Measurements from ENCODE around the gene ZNF77.
"Not testable (repeated sequence)": the region's sequence is repeated elsewhere in the genome, so short reads cannot be mapped to it uniquely, and the experiment has no call there.

Gene ZNF77

DNA sequence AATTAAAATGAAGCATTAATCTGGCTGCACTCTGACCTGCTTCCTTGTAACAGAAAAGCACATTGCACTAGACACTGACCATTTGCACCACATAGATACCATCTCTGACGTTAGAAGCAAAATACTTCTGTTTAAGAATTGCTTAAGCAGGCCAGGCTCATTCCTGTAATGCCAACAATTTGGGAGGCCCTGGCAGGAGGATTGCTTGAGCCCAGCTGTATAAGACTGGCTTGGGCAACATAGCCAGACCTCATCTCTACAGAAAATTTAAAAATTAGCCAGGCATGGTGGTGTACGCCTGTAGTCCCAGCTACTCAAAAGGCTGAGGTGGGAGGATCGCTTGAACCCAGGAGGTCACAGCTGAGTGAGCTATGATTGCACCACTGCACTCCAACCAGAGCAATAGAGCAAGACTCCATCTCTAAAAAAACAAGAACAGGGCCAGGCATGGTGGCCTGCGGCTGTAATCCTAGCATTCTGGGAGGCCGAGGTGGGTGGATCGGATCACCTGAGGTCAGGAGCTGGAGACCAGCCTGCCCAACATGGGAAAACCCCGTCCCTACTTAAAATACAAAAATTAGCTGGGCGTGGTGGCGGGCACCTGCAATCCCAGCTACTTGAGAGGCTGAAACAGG lies 25.5 kb upstream of the ZNF77 start:
- DNase-seq (ENCODE audit: low read depth in 1 of 2, low spot score in 1 of 2): no peak

GRCh38 chr19:2969104-2969504 lies 24.3 kb upstream of the ZNF77 start:
- no peak for DNase-seq (ENCODE audit: low read depth in 1 of 2, low spot score in 1 of 2)

DNA sequence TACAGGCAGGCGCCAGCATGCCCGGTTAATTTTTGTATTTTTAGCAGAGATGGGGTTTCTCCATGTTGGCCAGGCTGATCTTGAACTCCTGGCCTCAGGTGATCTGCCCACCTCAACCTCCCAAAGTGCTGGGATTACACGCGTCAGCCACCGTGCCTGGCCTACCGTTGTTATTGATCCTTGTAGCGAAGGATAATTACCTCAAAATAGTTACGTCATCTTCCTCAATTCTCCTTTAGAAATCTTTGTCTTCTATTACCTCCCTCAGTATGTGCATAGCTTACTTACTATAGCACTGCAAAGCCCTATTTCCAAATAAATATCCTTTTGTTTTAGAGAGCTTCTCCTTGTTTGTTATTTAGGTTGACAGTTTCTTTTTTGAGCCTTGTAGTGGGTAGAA lies 23.2 kb upstream of the ZNF77 start:
- no peak for DNase-seq (ENCODE audit: low read depth in 1 of 2, low spot score in 1 of 2)

GRCh38 chr19:2964874-2965273 lies 20.1 kb upstream of the ZNF77 start:
- DNase-seq (ENCODE audit: low read depth in 1 of 2, low spot score in 1 of 2): no peak

- not testable (repeated sequence) for DNase-seq (ENCODE audit: low read depth in 1 of 2, low spot score in 1 of 2)
These were observed 18.9 kb upstream of the ZNF77 start for GRCh38 chr19:2963631-2964030.

DNA sequence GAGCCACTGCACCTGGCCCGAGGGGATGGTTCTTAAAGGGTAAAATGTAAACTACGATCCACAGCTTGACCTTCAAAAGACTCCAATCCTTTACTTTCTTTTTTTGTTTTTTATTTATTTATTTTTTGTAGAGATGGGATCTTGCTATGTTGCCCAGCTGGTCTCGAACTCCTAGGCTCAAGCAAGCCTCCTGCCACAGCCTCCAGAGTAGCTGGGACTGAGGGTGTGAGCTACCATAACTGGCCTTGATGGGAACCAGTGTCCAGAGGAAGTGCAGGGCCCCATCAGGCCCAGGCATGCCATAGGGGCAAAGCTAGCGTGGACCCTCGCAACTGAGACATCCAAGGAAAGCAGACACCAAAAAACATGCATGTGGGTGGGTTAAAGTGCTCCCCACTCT lies 18.4 kb upstream of the ZNF77 start:
- DNase-seq (ENCODE audit: low read depth in 1 of 2, low spot score in 1 of 2): no peak

- DNase-seq (ENCODE audit: low read depth in 1 of 2, low spot score in 1 of 2): peak in 1 of 2 donors; percentile 70
These were observed 17.4 kb upstream of the ZNF77 start for GRCh38 chr19:2962018-2962670.

DNA sequence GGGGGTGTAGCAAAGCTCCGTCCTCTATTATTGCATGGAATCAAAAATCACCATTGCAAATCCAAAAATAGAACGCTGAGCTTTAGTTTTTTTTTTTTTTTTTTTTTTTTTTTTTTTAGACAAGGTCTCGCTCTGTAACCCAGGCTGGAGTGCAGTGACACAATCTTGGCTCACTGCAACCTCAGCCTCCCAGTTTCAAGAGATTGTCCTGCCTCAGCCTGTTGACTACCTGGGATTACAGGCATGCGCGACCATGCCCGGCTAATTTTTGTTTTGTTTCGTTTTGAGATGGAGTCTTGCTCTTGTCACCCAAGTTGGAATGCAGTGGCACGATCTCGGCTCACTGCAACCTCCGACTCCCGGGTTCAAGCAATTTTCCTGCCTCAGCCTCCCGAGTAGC lies 15.3 kb upstream of the ZNF77 start:
- DNase-seq (ENCODE audit: low read depth in 1 of 2, low spot score in 1 of 2): no peak

GRCh38 chr19:2957160-2957559 lies 12.4 kb upstream of the ZNF77 start:
- no peak for DNase-seq (ENCODE audit: low read depth in 1 of 2, low spot score in 1 of 2)

DNA sequence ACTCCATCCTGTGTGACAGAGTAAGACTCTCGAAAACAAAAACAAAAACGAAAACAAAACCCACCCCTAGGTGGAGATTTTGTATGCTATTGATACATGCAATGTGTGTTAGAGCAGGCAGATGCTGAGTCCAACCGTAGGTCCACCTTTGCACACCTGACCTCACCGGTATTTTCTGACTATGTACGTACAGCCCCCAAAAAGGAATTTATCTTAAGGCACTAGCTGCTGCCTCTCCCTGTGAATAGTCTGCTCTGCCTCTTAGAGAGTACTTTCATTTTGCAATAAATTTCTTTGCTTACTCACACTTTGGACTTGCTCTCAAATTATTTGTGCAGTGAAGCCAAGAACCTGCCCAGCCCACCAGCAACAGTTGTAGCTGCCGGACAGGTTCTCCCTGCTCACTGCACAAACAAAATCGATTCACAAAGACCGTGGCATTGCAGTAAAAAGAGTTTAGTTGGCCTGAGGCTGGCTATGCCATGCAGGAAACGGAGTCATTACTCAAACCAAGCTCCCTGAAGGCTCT lies 8.2 kb upstream of the ZNF77 start:
- no peak for DNase-seq (ENCODE audit: low read depth in 1 of 2, low spot score in 1 of 2)

DNA sequence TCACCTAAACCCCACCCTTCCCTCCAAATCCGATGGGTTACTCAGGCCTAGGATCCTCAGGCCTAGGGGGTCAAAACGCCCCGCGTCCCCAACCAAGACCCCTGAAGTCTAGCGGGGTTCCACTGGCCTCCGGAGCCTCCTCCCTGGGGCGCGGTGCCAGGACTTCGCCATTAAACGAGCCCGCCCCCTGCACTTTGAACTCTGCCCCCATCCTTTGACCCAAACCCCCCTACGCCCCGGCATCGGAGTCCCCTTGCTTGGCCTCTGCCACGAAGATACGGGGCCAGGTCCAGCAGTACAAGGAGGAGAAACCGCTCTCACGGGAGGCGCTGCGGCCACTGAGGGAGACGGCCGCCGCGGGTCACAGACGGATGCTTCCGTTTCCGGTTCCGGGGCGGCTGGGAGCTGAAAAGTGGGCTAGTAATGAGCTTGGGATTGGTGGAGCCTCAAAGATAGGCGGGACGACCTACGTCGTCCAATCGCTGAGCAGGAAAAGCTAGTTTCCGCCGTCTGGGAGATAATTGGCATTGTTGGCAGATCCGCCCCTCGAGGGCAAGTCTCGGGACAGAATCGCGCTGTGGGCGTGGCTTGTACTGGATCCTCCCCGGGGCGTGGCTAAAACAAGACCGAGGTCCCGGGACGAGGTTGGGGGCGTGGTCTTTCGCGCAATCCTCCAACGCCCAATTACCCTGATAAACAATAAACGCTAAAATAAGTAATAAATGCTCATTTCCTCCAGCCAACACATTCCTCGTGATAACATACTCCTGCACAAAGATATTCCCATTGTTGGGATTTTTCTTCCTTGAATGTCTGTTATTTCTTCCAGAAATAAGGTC lies 5.7 kb upstream of the ZNF77 start:
- DNase-seq (ENCODE audit: low read depth in 1 of 2, low spot score in 1 of 2): peak; percentile 100

- no peak for DNase-seq (ENCODE audit: low read depth in 1 of 2, low spot score in 1 of 2)
These were observed 5.1 kb upstream of the ZNF77 start for GRCh38 chr19:2949939-2950285.

DNA sequence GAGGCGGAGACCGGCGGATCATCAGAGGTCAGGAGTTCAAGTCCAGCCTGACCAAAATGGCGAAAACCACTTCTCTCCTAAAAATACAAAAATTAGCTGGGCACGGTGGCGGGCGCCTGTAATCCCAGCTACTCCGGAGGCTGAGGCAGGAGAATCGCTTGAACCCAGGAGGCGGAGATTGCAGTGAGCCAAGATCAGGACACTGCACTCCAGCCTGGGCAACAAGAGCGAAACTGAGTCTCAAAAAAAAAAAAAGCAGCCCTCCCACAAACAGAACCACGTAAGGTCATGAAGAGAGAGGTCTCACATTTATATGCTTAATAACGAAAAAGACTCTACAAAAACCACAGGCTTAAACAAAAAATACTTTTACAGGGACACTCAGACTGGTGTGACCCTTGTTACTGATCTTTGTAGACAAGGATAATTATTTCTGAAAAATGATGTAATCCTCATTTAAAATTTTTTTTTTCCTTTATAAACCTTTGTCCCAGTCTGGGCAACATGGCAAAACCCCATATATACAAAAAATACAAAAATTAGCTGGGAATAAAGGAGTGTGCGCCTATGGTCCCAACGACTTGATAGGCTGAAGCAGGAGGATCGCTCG lies 909 bp upstream of the ZNF77 start:
- no peak for DNase-seq (ENCODE audit: low read depth in 1 of 2, low spot score in 1 of 2)

DNA sequence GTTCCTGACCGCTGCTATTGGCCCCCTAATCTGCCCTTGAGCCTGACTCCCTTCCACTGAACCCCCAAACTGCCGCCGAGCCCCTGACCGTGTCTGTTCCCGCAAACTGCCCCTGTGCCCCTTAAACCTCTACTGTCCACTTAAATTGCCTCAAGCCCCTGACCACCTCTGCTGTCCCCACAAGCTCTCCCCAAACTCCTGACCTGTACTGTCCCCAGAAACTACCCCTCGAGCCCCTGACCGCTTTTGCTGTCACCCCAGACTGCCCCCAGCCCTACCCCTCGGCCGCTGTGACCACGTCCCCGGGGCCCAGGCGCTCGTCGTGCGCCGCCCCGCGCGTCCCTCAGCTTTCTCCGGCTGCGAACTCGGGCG lies 382 bp downstream of the ZNF77 start:
- no peak for DNase-seq (ENCODE audit: low read depth in 1 of 2, low spot score in 1 of 2)

DNA sequence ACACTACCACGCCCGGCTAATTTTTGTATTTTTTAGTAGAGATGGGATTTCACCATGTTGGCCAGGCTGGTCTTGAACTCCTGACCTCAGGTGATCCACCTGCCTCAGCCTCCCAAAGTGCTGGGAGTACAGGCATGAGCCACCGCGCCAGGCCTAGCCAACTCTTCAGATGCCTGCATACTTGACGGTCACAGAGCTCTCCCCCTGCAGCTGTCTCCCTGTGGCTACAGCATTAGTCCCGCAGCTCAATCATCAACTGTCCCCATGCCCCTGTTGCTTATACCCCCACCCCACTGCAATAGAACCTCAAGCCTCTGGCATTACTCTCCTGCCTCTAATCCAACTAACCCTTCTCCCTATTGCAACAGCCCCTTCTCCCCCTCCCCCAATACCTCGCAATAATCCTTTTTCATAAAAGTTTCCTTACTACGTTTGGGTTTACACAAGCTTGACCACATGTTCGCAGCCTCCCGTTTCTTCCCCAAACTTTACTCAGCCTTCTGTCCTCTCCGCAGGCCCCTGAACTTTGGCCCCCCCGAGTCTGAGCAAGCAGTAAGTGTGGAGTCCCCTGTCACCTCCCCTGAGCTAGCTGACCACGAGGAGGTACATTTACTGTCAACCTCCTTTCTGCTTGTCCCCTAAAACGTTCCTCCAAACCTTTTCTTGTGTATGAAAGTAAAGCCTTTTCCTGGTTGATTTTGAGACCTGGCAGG lies 1.7 kb downstream of the ZNF77 start:
- no peak for DNase-seq (ENCODE audit: low read depth in 1 of 2, low spot score in 1 of 2)

DNA sequence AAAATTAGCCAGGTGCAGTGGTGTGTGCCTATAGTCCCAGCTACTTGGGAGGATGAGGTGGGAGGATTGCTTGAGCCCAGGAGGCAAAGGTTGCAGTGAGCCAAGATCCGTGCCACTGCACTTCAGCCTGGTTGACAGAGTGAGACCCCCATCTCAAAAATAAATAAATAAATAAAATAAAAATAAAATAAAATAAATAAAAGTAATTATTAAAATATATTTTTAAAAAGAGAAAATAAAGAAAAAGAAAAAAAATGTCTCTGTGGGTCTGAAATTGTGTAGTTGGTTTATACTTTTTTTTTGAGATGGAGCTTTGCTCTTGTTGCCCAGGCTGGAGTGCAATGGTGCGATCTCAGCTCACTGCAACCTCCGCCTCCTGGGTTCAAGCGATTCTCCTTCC lies 8.9 kb downstream of the ZNF77 start:
- DNase-seq (ENCODE audit: low read depth in 1 of 2, low spot score in 1 of 2): not testable (repeated sequence)

DNA sequence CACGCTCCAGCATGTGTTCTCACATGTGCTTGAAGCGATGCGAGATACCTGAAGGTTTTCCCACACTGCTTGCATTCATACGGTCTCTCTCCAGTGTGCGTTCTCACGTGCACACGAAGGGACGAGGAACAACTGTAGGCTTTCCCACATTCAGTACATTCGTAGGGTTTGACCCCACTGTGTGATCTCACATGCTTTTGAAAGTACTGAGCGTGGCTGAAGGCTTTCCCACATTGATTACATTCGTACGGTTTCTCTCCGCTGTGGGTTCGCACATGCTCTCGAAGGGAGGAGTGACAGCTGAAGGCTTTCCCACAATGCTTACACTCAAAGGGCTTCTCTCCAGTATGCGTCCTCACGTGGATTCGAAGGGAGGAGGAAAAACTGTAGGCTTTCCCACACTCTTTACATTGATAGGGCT lies 11.3 kb downstream of the ZNF77 start:
- no peak for DNase-seq (ENCODE audit: low read depth in 1 of 2, low spot score in 1 of 2)

DNA sequence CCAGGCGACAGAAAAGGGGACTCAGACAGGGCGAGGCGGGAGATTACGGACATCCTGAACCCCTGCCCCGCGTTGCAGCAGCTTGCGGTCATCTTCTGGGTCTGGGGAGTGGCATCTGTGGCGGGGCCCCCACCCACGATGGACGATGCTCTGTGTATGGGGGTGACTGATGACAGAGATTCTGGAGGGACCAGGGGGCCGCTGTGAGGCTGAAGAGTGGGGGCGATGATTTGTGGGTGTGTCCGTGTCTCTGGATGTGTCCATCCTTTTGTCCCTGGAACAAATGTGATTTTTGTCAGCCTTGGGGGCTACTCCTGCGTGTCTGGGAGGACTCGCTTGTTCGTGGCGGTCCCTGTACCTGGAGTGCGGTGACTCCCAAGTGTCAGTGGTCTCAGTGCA lies 17.7 kb downstream of the ZNF77 start:
- no peak for DNase-seq (ENCODE audit: low read depth in 1 of 2, low spot score in 1 of 2)

DNA sequence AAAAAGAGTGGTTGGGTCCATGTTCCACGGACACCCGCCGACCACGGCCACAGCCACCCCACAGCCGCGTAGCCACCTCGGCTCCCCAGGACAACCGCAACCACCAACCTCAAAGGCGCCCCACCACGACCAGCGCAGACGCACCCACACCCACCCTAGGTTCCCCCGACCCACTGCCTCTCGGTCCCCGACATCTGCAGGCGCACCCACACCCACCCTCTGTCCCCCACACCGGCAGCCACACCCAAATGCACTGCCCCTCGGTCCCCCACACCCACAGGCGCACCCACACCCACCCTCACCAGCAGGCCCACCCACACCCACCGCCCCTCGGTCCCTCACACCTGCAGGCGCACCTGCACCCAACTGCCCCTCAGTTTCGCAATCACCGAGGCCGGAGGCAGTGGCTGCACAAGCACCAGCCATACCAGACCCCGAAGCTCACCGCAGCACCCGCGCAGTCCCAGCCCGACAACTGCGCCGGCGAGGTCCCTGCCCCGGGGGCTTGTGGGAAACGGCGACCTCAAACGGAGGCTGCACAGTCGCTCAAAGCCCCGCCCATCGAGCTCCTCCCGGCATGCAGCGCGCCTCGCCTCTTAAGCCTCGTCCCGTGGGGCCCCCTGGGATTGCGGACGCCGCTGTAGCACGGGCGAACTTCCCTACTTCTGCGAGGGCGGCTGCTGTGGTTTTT lies 18.3 kb downstream of the ZNF77 start:
- no peak for DNase-seq (ENCODE audit: low read depth in 1 of 2, low spot score in 1 of 2)

DNA sequence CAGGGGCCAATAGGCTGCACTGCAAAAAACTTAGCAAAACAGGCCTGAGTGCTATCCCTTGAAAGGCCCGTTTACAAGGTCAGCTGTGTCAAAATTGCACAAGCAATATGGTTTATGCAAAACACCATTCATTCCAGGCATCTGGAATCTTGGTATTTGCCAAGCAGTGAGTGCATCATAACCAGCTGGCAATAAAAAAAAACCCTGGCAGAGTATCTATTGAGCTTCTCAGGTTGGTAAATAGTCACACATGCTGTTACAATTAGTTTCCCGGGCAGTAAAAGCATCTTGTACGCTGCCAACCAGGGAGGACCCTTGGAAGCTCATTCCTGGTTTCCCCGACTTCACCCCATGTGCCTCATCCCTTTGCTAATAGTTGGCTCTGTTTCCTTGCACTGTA lies 21.3 kb downstream of the ZNF77 start:
- no peak for DNase-seq (ENCODE audit: low read depth in 1 of 2, low spot score in 1 of 2)

DNA sequence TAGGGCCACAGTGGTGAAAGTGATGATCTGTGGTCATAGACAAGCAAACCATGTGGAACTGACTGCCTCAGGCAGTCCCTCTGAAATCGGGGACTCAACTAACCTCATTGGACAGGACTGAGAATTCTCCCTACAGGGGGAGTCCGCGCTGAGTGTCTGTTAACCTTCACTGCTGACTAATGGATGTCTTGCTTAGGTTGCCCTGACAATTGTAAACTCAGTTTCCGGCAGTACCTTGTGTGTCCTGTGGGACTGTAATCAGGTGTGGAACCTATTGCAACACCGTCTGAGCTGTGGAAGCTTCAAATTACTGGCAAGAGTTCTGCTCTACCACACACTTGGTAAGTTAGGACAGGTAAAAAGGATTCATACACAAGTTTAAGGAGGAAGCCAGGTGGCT lies 21.8 kb downstream of the ZNF77 start:
- no peak for DNase-seq (ENCODE audit: low read depth in 1 of 2, low spot score in 1 of 2)

All from activated CD4-positive, alpha-beta T cell treated with anti-CD3 and anti-CD28 coated beads, Interleukin-2, amount 50 U/mL, for 24 hours (primary cell).